Fibroblast of lung (primary cell): Measurements from ENCODE around the gene IRF1. TPM values are rescaled to one million over a fixed set of nuclear protein-coding genes. Genes with fewer than 3 reads are reported as not detected.

Experiments
- DNase-seq, 2 donors: peaks; one replicate each; pipeline versions ENCODE4 v3.0.0 to v3.0.0-alpha.2; 2010; ENCODE audit warnings: low read depth in 2 of 2
- H2AFZ ChIP-seq: 2 replicates; pipeline ENCODE4 v1.5.1; 2012; ENCODE audit warnings: low read length, control low read depth, inconsistent platforms
- H3K27ac ChIP-seq: 2 replicates; pipeline ENCODE4 v1.5.1; 2011; ENCODE audit warnings: low read length, control low read depth; ENCODE audit not compliant: insufficient read depth
- H3K27me3 ChIP-seq: 2 replicates; pipeline ENCODE4 v1.5.1; 2011; ENCODE audit warnings: mild to moderate bottlenecking, low read length; ENCODE audit not compliant: control insufficient read depth, insufficient read depth
- H3K36me3 ChIP-seq: 2 replicates; pipeline ENCODE4 v1.5.1; 2011; ENCODE audit warnings: low read length; ENCODE audit not compliant: control insufficient read depth, insufficient read depth
- H3K4me1 ChIP-seq: 2 replicates; pipeline ENCODE4 v1.5.1; 2011; ENCODE audit warnings: low read length; ENCODE audit not compliant: control insufficient read depth, insufficient read depth; ENCODE audit errors: extremely low read depth
- H3K4me2 ChIP-seq: 2 replicates; pipeline ENCODE4 v1.5.1; 2011; ENCODE audit warnings: low read length, control low read depth; ENCODE audit not compliant: insufficient read depth; ENCODE audit errors: extremely low read depth
- H3K4me3 ChIP-seq, 4 experiments: fragments of 200-600 bp in 1 of 4; sonication (generic) in 1 of 4; replicated peaks in 1 of 4; 2 replicates each; pipeline ENCODE4 v1.5.1; 2011 to 2016; ENCODE audit warnings: low read length in 4 of 4, low read depth in 3 of 4, mild to moderate bottlenecking in 3 of 4, control low read depth in 2 of 4, inconsistent platforms in 1 of 4, mixed read lengths in 1 of 4; ENCODE audit not compliant: insufficient read depth in 1 of 4; ENCODE audit errors: control extremely low read depth in 1 of 4
- H3K79me2 ChIP-seq: 2 replicates; pipeline ENCODE4 v1.5.1; 2012; ENCODE audit warnings: mild to moderate bottlenecking, low read length, inconsistent platforms; ENCODE audit not compliant: control insufficient read depth, insufficient read depth
- H3K9ac ChIP-seq: 2 replicates; pipeline ENCODE4 v1.5.1; 2011; ENCODE audit warnings: mild to moderate bottlenecking, low read length, control low read depth; ENCODE audit not compliant: insufficient read depth
- H3K9me3 ChIP-seq: 2 replicates; pipeline ENCODE4 v1.5.1; 2012; ENCODE audit warnings: low read depth, low read length; ENCODE audit not compliant: control insufficient read depth, insufficient read depth
- H4K20me1 ChIP-seq: 2 replicates; pipeline ENCODE4 v1.5.1; 2011; ENCODE audit warnings: low read length; ENCODE audit not compliant: control insufficient read depth, insufficient read depth; ENCODE audit errors: extremely low read depth
- CTCF ChIP-seq, 2 donors: IDR thresholded peaks in 1 of 2; conservative IDR thresholded peaks in 1 of 2; 1 replicate in 1 of 2; 2 replicates in 1 of 2; pipeline ENCODE4 v1.5.1; 2011 to 2012; ENCODE audit warnings: low read length in 2 of 2, control low read depth in 1 of 2, inconsistent platforms in 1 of 2, low read depth in 1 of 2, mild to moderate bottlenecking in 1 of 2
- EZH2 ChIP-seq: IDR thresholded peaks from 2 replicates; pipeline ENCODE4 v1.5.1; 2012; ENCODE audit warnings: low read length, control low read depth, mild to moderate bottlenecking; ENCODE audit errors: missing control alignments
- polyA plus RNA-seq, 2 donors: library from polyadenylated mRNA; depleted of rRNA in 1 of 2; stranded (reverse) in 1 of 2; unstranded in 1 of 2; fragments of >200 nt; gene quantifications; 2 replicates each; pipeline ENCODE4 v1.2.1, GENCODE V29; 2011 to 2012; ENCODE audit warnings: missing spikeins in 1 of 2
- total RNA-seq: library from RNA; depleted of rRNA; stranded (reverse); fragments of >200 nt; gene quantifications from 2 replicates; pipeline ENCODE4 v1.2.1, GENCODE V29; 2014

Gene IRF1
- total and polyA plus RNA-seq, 2 donors (not counting 1 experiment from before 2014, with no cell fraction given): 34.7 to 37.6 TPM

GRCh38 chr5:132455614-132456115 lies 34.9 kb downstream of the IRF1 start:
- Histone ChIP-seq H3K9ac (no peak overlapping the region), H3K9me3 (no peaks in the 10 kb centered on the region), H3K36me3 (peaks cover 1% of the 10 kb centered on the region), H4K20me1 (no peaks in the 10 kb centered on the region), H3K79me2 (no peaks in the 10 kb centered on the region), H3K27ac (no peak overlapping the region), H2AFZ (no peak overlapping the region), H3K27me3 (no peaks in the 10 kb centered on the region), H3K4me2 (no peak overlapping the region), H3K4me1 (peaks cover 44% of the 10 kb centered on the region), H3K4me3 (no peak overlapping the region)
- DNase-seq: no peak
- TF ChIP-seq CTCF (conservative IDR thresholded peaks at IDR 0.05 in 1 of 2, IDR thresholded peaks at IDR 0.05 in 1 of 2; ENCODE audit: low read depth in 1 of 2, low read length in 2 of 2) (no peak), EZH2 (no peak)

- Histone ChIP-seq H3K79me2 (no peaks in the 10 kb centered on the region), H3K36me3 (peaks cover 1% of the 10 kb centered on the region), H3K9ac (no peak overlapping the region), H4K20me1 (no peaks in the 10 kb centered on the region), H3K4me3 (no peak overlapping the region), H3K27me3 (no peaks in the 10 kb centered on the region), H3K27ac (no peak overlapping the region), H3K4me2 (no peak overlapping the region), H3K9me3 (no peaks in the 10 kb centered on the region), H2AFZ (no peak overlapping the region), H3K4me1 (peaks cover 38% of the 10 kb centered on the region)
- no peak for DNase-seq
- TF ChIP-seq CTCF (conservative IDR thresholded peaks at IDR 0.05 in 1 of 2, IDR thresholded peaks at IDR 0.05 in 1 of 2; ENCODE audit: low read depth in 1 of 2, low read length in 2 of 2): no peak
- no peak for TF ChIP-seq EZH2
Observed at GRCh38 chr5:132454361-132454760, 36.2 kb downstream of the IRF1 start.

- Histone ChIP-seq H3K4me1 (peaks cover 12% of the 10 kb centered on the region), H3K4me2 (no peak overlapping the region), H2AFZ (no peak overlapping the region), H3K27me3 (no peaks in the 10 kb centered on the region), H4K20me1 (no peaks in the 10 kb centered on the region), H3K4me3 (no peak overlapping the region), H3K9ac (no peak overlapping the region), H3K79me2 (no peaks in the 10 kb centered on the region), H3K9me3 (no peaks in the 10 kb centered on the region), H3K27ac (no peak overlapping the region), H3K36me3 (peaks cover 1% of the 10 kb centered on the region)
- TF ChIP-seq EZH2 (no peak), CTCF (conservative IDR thresholded peaks at IDR 0.05 in 1 of 2, IDR thresholded peaks at IDR 0.05 in 1 of 2; ENCODE audit: low read depth in 1 of 2, low read length in 2 of 2) (no peak)
- DNase-seq: peak in 1 of 2 donors; percentile 50
Observed at GRCh38 chr5:132451387-132451786, 39.2 kb downstream of the IRF1 start.
